ENCODE results near the gene AQP9. TPM values are rescaled to one million over a fixed set of nuclear protein-coding genes. Genes with fewer than 3 reads are reported as not detected.
"Not testable (repeated sequence)": the region's sequence is repeated elsewhere in the genome, so short reads cannot be mapped to it uniquely, and the experiment has no call there.

AQP9 gene
- total and polyA plus RNA-seq, 8 donors, result 0.30 to 6.0 (median 1.5) TPM; not detected in 1

DNA sequence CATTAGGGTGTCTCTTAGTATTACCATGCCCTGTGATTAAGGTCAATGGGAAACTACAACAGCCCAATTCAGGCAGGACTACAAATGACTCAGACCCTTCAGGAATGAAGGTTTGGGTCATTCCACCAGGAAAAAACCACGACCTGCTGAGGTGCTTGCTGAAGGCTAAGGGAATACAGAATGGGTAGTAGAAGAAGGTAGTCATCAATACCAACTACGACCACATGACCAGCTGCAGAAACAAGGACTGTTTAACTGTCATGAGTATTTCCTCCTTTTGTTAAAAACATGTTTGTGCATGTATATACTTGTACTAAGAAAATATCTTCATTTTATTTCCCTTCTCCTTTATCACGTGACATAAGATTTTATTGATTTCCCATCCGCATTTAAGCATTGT lies 71.8 kb downstream of the AQP9 start:
- WGBS, 5 donors, result 77 to 86% (median 82%) methylated on average over 4 of the region's 4 CpGs
- H3K4me1 ChIP-seq; intact Hi-C loops (cut with DNase I; ENCODE audit: low total_unique reads); H3K4me3 ChIP-seq; H3K36me3 ChIP-seq; H3K9me3 ChIP-seq; DNase-seq; H3K27ac ChIP-seq; H3K27me3 ChIP-seq: not testable (repeated sequence)

GRCh38 chr15:58212909-58213526 lies 74.8 kb downstream of the AQP9 start:
- Histone ChIP-seq H3K9me3 (no peaks in the 10 kb centered on the region), H3K27me3 (no peaks in the 10 kb centered on the region), H3K27ac (no peak overlapping the region), H3K4me3 (no peak overlapping the region), H3K4me1 (no peaks in the 10 kb centered on the region), H3K36me3 (no peaks in the 10 kb centered on the region)
- DNase-seq, result peak in 1 of 2 donors; percentile 64
- intact Hi-C loops (cut with DNase I; ENCODE audit: low total_unique reads), result no loop called here
- TF ChIP-seq, protein P1, sequence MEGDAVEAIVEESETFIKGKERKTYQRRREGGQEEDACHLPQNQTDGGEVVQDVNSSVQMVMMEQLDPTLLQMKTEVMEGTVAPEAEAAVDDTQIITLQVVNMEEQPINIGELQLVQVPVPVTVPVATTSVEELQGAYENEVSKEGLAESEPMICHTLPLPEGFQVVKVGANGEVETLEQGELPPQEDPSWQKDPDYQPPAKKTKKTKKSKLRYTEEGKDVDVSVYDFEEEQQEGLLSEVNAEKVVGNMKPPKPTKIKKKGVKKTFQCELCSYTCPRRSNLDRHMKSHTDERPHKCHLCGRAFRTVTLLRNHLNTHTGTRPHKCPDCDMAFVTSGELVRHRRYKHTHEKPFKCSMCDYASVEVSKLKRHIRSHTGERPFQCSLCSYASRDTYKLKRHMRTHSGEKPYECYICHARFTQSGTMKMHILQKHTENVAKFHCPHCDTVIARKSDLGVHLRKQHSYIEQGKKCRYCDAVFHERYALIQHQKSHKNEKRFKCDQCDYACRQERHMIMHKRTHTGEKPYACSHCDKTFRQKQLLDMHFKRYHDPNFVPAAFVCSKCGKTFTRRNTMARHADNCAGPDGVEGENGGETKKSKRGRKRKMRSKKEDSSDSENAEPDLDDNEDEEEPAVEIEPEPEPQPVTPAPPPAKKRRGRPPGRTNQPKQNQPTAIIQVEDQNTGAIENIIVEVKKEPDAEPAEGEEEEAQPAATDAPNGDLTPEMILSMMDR (IDR thresholded peaks at IDR 0.05), result peak in 5 of 7 experiments; percentile 11 to 49 (median 31)
- no peak for TF ChIP-seq EP300 (IDR thresholded peaks at IDR 0.05)
- no peak for TF ChIP-seq POLR2AphosphoS5 (IDR thresholded peaks at IDR 0.05)
- 50 to 67% (median 59%) methylated on average over 7 of the region's 7 CpGs for WGBS, 5 donors

GRCh38 chr15:58213587-58214338 lies 75.6 kb downstream of the AQP9 start:
- intact Hi-C loops (cut with DNase I; ENCODE audit: low total_unique reads), result no loop called here
- 57 to 68% (median 64%) methylated on average over 5 of the region's 5 CpGs for WGBS, 5 donors
- TF ChIP-seq POLR2AphosphoS5 (IDR thresholded peaks at IDR 0.05) (no peak), POLR2A (IDR thresholded peaks at IDR 0.05) (no peak), EP300 (IDR thresholded peaks at IDR 0.05) (no peak)
- TF ChIP-seq, protein P1 (IDR thresholded peaks at IDR 0.05), result no peak
- no peak for DNase-seq
- Histone ChIP-seq H3K4me3 (no peak overlapping the region), H3K36me3 (no peaks in the 10 kb centered on the region), H3K27ac (no peak overlapping the region), H3K27me3 (no peaks in the 10 kb centered on the region), H3K4me1 (no peaks in the 10 kb centered on the region), H3K9me3 (no peaks in the 10 kb centered on the region)

DNA sequence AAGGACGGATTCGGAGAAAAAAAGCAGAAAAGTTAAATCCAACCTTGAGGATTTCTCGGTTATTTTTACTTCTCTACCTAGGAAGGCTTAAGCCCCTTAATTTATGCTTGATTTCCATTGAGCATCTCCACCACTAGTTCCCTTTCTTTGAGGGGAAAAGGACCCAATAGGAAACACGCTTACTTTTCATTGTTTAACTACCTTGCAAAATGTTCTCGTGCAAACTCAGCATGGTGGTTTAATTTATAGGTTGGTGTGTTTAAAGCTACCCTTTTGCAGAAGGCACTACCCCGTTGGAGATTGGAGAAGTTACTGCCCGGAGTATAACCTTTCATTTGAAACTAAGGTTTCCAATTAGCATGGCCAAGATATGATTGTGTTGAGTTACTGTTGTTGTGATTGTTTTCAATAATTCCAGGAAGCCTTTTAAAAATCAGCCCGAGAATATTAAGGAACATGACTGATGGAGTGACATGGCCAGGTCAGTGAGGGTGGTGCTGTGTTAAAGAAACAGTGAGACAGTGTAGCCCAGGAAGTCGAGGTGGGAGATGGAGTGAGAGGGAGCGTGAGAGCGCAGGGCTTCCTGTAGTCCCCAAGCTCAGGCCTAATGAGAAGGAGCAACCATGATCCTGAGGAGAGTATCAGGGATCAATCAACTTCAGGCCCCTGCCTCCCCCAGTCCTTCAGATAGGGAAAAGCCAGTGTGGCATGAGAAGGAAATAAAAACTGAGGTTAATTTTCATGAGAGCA lies 76.6 kb downstream of the AQP9 start:
- 66 to 76% (median 75%) methylated on average over 11 of the region's 11 CpGs for WGBS, 5 donors
- no peak overlapping the region for H3K4me3 ChIP-seq
- peaks cover 0 to 4% (median 0%) of the 10 kb centered on the region in 4 donors for H3K9me3 ChIP-seq
- TF ChIP-seq POLR2A (IDR thresholded peaks at IDR 0.05) (no peak), POLR2AphosphoS5 (IDR thresholded peaks at IDR 0.05) (no peak), EP300 (IDR thresholded peaks at IDR 0.05) (no peak)
- TF ChIP-seq, protein P1 (IDR thresholded peaks at IDR 0.05), result no peak
- H3K27ac ChIP-seq, result no peak overlapping the region
- intact Hi-C loops (cut with DNase I; ENCODE audit: low total_unique reads), result no loop called here
- no peaks in the 10 kb centered on the region for H3K4me1 ChIP-seq
- H3K36me3 ChIP-seq, result no peaks in the 10 kb centered on the region
- H3K27me3 ChIP-seq, result no peaks in the 10 kb centered on the region
- no peak for DNase-seq

Data from stomach (tissue), 9 donors.